Testis (tissue), 3 donors: ENCODE data around the gene GSN. TPM values are rescaled to one million over a fixed set of nuclear protein-coding genes. Genes with fewer than 3 reads are reported as not detected.

Source experiments
- DNase-seq: peaks from one replicate; pipeline ENCODE4 v3.0.0-alpha.2; 2019
- H3K27ac ChIP-seq, 2 donors: fragments of 200-600 bp; sonication (generic); one replicate each; pipeline ENCODE4 v1.5.1; 2019
- H3K27me3 ChIP-seq: fragments of 200-600 bp; sonication (generic); one replicate; pipeline ENCODE4 v1.5.1; 2019
- H3K36me3 ChIP-seq: fragments of 200-600 bp; sonication (generic); one replicate; pipeline ENCODE4 v1.5.1; 2017; ENCODE audit warnings: low read depth; ENCODE audit errors: missing control alignments
- H3K4me1 ChIP-seq: fragments of 200-600 bp; sonication (generic); one replicate; pipeline ENCODE4 v1.5.1; 2019
- H3K4me3 ChIP-seq, 2 donors: fragments of 200-600 bp; sonication (generic); one replicate each; pipeline ENCODE4 v1.5.1; 2017 to 2019
- H3K9me3 ChIP-seq: fragments of 200-600 bp; sonication (generic); one replicate; pipeline ENCODE4 v1.5.1; 2017
- POLR2A ChIP-seq: fragments of 450-650 bp; IDR thresholded peaks from one replicate; pipeline ENCODE4 v1.6.1; 2017; ENCODE audit warnings: antibody characterized with exemption, mild to moderate bottlenecking, moderate library complexity
- WGBS, 2 donors: methylation state at CpG; one replicate each; pipeline ENCODE4 v1.1.5; 2018; 5-methylcytosine and 5-hydroxymethylcytosine counted together
- intact Hi-C: fragments of 100-400 bp; cut with DNase I; formaldehyde crosslinking; loops from one replicate; pipeline ENCODE4 v1.15.1; 2023; ENCODE audit warnings: low total_unique reads
- polyA plus RNA-seq: library from polyadenylated mRNA; stranded (reverse); fragments of 350-450 nt; fragmentation: Illumina TruSeq; extraction: RNeasy Lipid Tissue Mini Kit (QIAGEN cat#74804); gene quantifications from one replicate; pipeline ENCODE4 v1.2.3, GENCODE V29; 2014; ENCODE audit warnings: low read depth, low replicate concordance; ENCODE audit not compliant: insufficient read depth
- total RNA-seq, 2 donors: library from RNA; depleted of rRNA; stranded (reverse); fragments of >200 nt; gene quantifications; one replicate each; pipeline ENCODE4 v1.2.3, GENCODE V29; 2016
- TF ChIP-seq, protein P1 (sequence below), 3 experiments: fragments of 450-650 bp in 2 of 3; fragments of 200-600 bp in 1 of 3; sonication (generic) in 1 of 3; IDR thresholded peaks; one replicate each; pipeline ENCODE4 v1.5.1; 2016 to 2019; ENCODE audit warnings: antibody characterized with exemption in 3 of 3, mild to moderate bottlenecking in 2 of 3, moderate library complexity in 1 of 3

The GSN gene
- total and polyA plus RNA-seq, 3 donors from 2014 or later: 206 to 392 (median 356) TPM

DNA sequence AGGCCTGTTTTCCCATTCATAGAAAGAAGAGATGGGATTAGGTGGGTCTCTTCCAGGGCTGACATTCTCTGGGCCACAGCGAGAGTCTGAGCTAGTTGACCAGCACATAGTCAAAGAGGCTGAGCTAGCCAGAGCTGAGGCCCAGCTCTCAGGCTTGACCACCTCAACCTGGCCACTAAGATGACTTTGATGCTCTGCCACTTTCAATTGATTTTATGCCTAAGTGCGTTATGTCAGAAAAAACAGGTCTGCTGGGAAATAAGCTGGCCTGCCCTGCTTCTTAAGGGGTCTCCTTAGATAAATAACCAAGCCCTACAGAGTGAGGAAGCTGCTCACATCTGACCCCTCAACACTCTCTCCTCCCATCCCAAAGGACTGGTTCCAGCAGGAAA is 46.3 kb upstream of the GSN start:
- no peak overlapping the region for H3K27ac ChIP-seq
- WGBS, 2 donors: 88 to 98% methylated on average over 1 to 2 of the region's 2 CpGs

DNA sequence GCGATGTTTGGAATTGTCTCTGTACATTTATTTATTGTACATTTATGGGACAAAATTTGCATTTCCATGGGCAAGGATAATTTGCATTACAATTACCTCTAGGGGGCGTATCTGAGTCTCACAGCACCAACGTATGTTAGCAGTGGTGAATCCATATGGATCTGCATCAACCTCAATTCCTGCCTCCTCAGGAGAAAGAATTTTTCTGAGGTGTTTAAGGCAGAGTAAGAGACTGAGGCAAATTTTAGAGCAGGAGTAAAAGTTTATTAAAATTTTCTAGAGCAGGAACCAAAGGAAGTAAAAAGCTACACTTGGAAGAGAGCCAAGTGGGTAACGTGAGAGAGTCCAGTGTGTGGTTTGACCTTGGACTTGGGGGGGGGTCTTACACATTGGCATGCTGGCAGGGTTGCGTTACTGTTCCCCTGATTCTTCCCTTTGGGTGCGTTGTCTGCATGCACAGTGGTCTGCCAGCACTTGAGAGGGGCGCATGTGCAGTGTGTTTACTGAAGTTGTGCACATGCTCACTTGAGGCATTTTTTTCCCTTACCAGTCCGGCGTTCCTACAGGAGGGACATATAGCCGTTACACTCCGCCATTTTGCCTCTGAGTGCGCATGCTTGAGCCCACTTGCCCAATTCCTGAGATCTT is 45.3 kb upstream of the GSN start:
- Histone ChIP-seq H3K27ac (peak overlapping the region in 1 of 2 donors; percentile 3), H3K27me3 (no peaks in the 10 kb centered on the region), H3K9me3 (no peaks in the 10 kb centered on the region), H3K36me3 (no peaks in the 10 kb centered on the region), H3K4me3 (peak overlapping the region; percentile 0 to 21), H3K4me1 (no peaks in the 10 kb centered on the region)
- intact Hi-C loops: no loop called here
- TF ChIP-seq, protein P1, sequence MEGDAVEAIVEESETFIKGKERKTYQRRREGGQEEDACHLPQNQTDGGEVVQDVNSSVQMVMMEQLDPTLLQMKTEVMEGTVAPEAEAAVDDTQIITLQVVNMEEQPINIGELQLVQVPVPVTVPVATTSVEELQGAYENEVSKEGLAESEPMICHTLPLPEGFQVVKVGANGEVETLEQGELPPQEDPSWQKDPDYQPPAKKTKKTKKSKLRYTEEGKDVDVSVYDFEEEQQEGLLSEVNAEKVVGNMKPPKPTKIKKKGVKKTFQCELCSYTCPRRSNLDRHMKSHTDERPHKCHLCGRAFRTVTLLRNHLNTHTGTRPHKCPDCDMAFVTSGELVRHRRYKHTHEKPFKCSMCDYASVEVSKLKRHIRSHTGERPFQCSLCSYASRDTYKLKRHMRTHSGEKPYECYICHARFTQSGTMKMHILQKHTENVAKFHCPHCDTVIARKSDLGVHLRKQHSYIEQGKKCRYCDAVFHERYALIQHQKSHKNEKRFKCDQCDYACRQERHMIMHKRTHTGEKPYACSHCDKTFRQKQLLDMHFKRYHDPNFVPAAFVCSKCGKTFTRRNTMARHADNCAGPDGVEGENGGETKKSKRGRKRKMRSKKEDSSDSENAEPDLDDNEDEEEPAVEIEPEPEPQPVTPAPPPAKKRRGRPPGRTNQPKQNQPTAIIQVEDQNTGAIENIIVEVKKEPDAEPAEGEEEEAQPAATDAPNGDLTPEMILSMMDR (IDR thresholded peaks at IDR 0.05): peak; percentile 36 to 91 (median 75)
- TF ChIP-seq POLR2A: no peak
- 40 to 50% methylated on average over 12 of the region's 12 CpGs for WGBS, 2 donors
- peak; percentile 81 for DNase-seq

More for the DNA sequence above, 46.3 kb upstream of the GSN start:
- intact Hi-C loops: no loop called here
- no peaks in the 10 kb centered on the region for H3K36me3 ChIP-seq
- no peaks in the 10 kb centered on the region for H3K27me3 ChIP-seq
- DNase-seq: no peak
- H3K4me1 ChIP-seq: no peaks in the 10 kb centered on the region
- H3K4me3 ChIP-seq: no peak overlapping the region
- H3K9me3 ChIP-seq: no peaks in the 10 kb centered on the region
- TF ChIP-seq POLR2A: no peak
- TF ChIP-seq, protein P1 (IDR thresholded peaks at IDR 0.05): no peak

DNA sequence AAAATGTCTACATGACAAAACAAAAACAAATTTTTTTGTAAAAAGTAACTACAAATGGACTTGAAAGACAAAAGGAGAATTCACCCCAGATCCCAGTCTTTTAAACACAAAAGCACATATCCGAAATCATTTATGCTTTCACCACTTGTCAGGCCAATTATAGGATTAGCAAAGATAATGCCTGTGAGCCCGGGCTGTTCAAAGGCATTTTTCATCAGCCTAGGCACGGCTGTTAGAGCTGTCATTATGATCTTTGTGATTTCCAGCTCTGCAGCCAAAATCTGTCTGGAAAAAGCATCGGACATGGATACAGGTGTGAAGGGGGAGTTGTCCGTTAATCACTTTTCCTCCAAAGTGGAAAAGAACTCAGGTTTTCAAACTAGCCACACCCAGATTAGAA is 42.7 kb upstream of the GSN start:
- Histone ChIP-seq H3K4me3 (no peak overlapping the region), H3K27ac (no peak overlapping the region), H3K27me3 (no peaks in the 10 kb centered on the region), H3K9me3 (no peaks in the 10 kb centered on the region), H3K36me3 (no peaks in the 10 kb centered on the region), H3K4me1 (no peaks in the 10 kb centered on the region)
- DNase-seq: no peak
- intact Hi-C loops: no loop called here
- no peak for TF ChIP-seq POLR2A
- TF ChIP-seq, protein P1 (IDR thresholded peaks at IDR 0.05): no peak
- WGBS, 2 donors: 82% methylated on average over 5 of the region's 5 CpGs

DNA sequence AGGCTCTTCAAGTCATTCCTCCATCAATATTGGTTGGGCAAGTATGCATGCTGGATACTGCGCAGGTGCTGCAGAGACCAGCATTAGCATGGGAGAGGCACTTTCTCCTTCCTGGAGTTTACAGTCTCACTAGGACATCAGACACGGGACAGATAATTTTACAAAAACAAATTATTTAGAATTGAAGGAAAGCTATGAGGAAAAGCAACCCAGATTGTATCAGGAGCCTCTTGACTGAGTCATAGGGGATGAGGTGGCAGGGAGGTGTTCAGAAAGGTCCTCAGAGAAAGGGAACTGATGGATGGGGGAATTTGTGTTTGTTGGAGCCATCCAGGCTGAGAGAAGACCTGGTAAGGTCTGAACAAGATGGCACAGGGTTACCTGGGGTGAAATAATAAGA is 41.8 kb upstream of the GSN start:
- DNase-seq: no peak
- Histone ChIP-seq H3K4me3 (no peak overlapping the region), H3K27me3 (no peaks in the 10 kb centered on the region), H3K36me3 (no peaks in the 10 kb centered on the region), H3K9me3 (no peaks in the 10 kb centered on the region), H3K27ac (no peak overlapping the region), H3K4me1 (no peaks in the 10 kb centered on the region)
- 90 to 95% methylated on average over 2 of the region's 2 CpGs for WGBS, 2 donors
- intact Hi-C loops: no loop called here
- TF ChIP-seq, protein P1 (IDR thresholded peaks at IDR 0.05): no peak
- no peak for TF ChIP-seq POLR2A

DNA sequence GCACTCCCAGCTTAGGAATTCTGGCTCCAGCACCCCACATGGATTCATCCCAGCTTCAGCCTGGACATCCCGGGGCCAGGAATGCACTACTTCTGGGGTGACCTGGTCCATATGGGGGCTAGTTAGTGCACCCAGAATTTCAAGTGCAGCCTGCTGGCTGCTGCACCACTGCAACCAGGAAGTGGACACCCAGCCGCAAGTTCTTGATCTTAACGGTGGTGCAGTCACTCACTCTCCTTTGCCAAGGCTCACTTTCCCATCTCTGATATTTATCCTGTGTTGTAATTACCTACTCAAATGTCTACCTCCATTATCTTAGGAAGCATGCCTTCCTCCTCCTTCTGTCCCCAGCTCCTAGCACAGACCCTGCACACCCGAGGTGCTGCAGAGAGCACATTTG is 40.1 kb upstream of the GSN start:
- Histone ChIP-seq H3K9me3 (no peaks in the 10 kb centered on the region), H3K4me3 (no peak overlapping the region), H3K4me1 (no peaks in the 10 kb centered on the region), H3K27me3 (no peaks in the 10 kb centered on the region), H3K36me3 (no peaks in the 10 kb centered on the region), H3K27ac (no peak overlapping the region)
- no peak for DNase-seq
- 81 to 85% methylated on average over 4 of the region's 4 CpGs for WGBS, 2 donors
- TF ChIP-seq, protein P1 (IDR thresholded peaks at IDR 0.05): no peak
- TF ChIP-seq POLR2A: no peak
- intact Hi-C loops: no loop called here
